H9 (cell line): ENCODE measurements around the gene LPP. TPM values are rescaled to one million over a fixed set of nuclear protein-coding genes. Genes with fewer than 3 reads are reported as not detected.

Experiments
- DNase-seq: peaks from one replicate; pipeline ENCODE4 v3.0.0-alpha.2; 2017
- H2AFZ ChIP-seq: one replicate; pipeline ENCODE4 v1.6.1; 2013; ENCODE audit warnings: mild to moderate bottlenecking, low read length, control low read depth, moderate library complexity
- H2AK5ac ChIP-seq: 2 replicates; pipeline ENCODE4 v1.6.1; 2013; ENCODE audit warnings: low read length, control low read depth, mixed read lengths; ENCODE audit not compliant: insufficient read length
- H2BK120ac ChIP-seq: one replicate; pipeline ENCODE4 v1.6.1; 2013; ENCODE audit warnings: low read depth, mild to moderate bottlenecking, low read length, control low read depth, inconsistent platforms; ENCODE audit not compliant: poor library complexity, severe bottlenecking
- H2BK12ac ChIP-seq: 2 replicates; pipeline ENCODE4 v1.6.1; 2013; ENCODE audit warnings: low read length, control low read depth, mixed read lengths, low read depth; ENCODE audit not compliant: insufficient read length
- H2BK15ac ChIP-seq: 2 replicates; pipeline ENCODE4 v1.6.1; 2013; ENCODE audit warnings: low read depth, low read length, control low read depth
- H2BK20ac ChIP-seq: one replicate; pipeline ENCODE4 v1.6.1; 2013; ENCODE audit warnings: low read depth, mild to moderate bottlenecking, low read length, control low read depth, inconsistent platforms; ENCODE audit not compliant: poor library complexity, severe bottlenecking
- H2BK5ac ChIP-seq: 2 replicates; pipeline ENCODE4 v1.6.1; 2013; ENCODE audit warnings: low read length, control low read depth, mixed read lengths; ENCODE audit not compliant: insufficient read length
- H3K14ac ChIP-seq: 2 replicates; pipeline ENCODE4 v1.6.1; 2013; ENCODE audit warnings: low read length, control low read depth; ENCODE audit not compliant: insufficient read depth
- H3K18ac ChIP-seq: 2 replicates; pipeline ENCODE4 v1.6.1; 2013; ENCODE audit warnings: low read depth, mild to moderate bottlenecking, mixed read lengths, low read length, control low read depth; ENCODE audit not compliant: insufficient read length
- H3K23ac ChIP-seq: 2 replicates; pipeline ENCODE4 v1.6.1; 2013; ENCODE audit warnings: low read length, control low read depth, mixed read lengths, low read depth; ENCODE audit not compliant: insufficient read length
- H3K23me2 ChIP-seq: 2 replicates; pipeline ENCODE4 v1.6.1; 2013; ENCODE audit warnings: low read depth, mild to moderate bottlenecking, mixed read lengths, low read length, control low read depth; ENCODE audit not compliant: insufficient read length, poor library complexity, severe bottlenecking
- H3K27ac ChIP-seq: 2 replicates; pipeline ENCODE4 v1.5.1; 2013; ENCODE audit warnings: low read length, control low read depth, mixed read lengths, low read depth; ENCODE audit not compliant: insufficient read length
- H3K27me3 ChIP-seq: 2 replicates; pipeline ENCODE4 v1.6.1; 2013; ENCODE audit warnings: low read length, control low read depth, inconsistent platforms; ENCODE audit not compliant: insufficient read depth
- H3K4ac ChIP-seq: 2 replicates; pipeline ENCODE4 v1.6.1; 2013; ENCODE audit warnings: low read depth, mild to moderate bottlenecking, control low read depth, inconsistent platforms, low read length, moderate library complexity
- H3K4me1 ChIP-seq: 2 replicates; pipeline ENCODE4 v1.6.1; 2013; ENCODE audit warnings: low read length, control low read depth, inconsistent platforms; ENCODE audit not compliant: insufficient read depth
- H3K4me2 ChIP-seq: 2 replicates; pipeline ENCODE4 v1.6.1; 2013; ENCODE audit warnings: low read length, control low read depth, mixed read lengths; ENCODE audit not compliant: insufficient read length, insufficient read depth
- H3K56ac ChIP-seq: 2 replicates; pipeline ENCODE4 v1.6.1; 2013; ENCODE audit warnings: low read depth, mild to moderate bottlenecking, mixed read lengths, low read length, control low read depth; ENCODE audit not compliant: insufficient read length
- H3K79me1 ChIP-seq: 2 replicates; pipeline ENCODE4 v1.6.1; 2013; ENCODE audit warnings: low read depth, mild to moderate bottlenecking, moderate library complexity, low read length, control low read depth, inconsistent platforms; ENCODE audit not compliant: insufficient read depth, poor library complexity, severe bottlenecking
- H3K79me2 ChIP-seq: 2 replicates; pipeline ENCODE4 v1.6.1; 2013; ENCODE audit warnings: low read length, control low read depth, inconsistent platforms; ENCODE audit not compliant: insufficient read depth
- H3K9ac ChIP-seq: 2 replicates; pipeline ENCODE4 v1.6.1; 2013; ENCODE audit warnings: low read length, control low read depth, mixed read lengths; ENCODE audit not compliant: insufficient read length; ENCODE audit errors: extremely low read depth
- H3K9me3 ChIP-seq: one replicate; pipeline ENCODE4 v1.6.1; 2013; ENCODE audit warnings: low read depth, low read length, inconsistent platforms; ENCODE audit not compliant: control insufficient read depth
- H3T11ph ChIP-seq: one replicate; pipeline ENCODE4 v1.6.1; 2013; ENCODE audit warnings: mild to moderate bottlenecking, low read length, control low read depth, inconsistent platforms
- H4K20me1 ChIP-seq: one replicate; pipeline ENCODE4 v1.6.1; 2013; ENCODE audit not compliant: control insufficient read depth, insufficient read length, insufficient read depth
- H4K5ac ChIP-seq: 2 replicates; pipeline ENCODE4 v1.6.1; 2013; ENCODE audit warnings: low read depth, mild to moderate bottlenecking, mixed read lengths, low read length, control low read depth; ENCODE audit not compliant: insufficient read length
- H4K8ac ChIP-seq: replicated peaks from 2 replicates; pipeline ENCODE4 v1.6.1; 2013; ENCODE audit warnings: low read length, control low read depth, mixed read lengths, low read depth; ENCODE audit not compliant: insufficient read length
- H4K91ac ChIP-seq: 2 replicates; pipeline ENCODE4 v1.6.1; 2013; ENCODE audit warnings: low read depth, mild to moderate bottlenecking, moderate library complexity, mixed read lengths, low read length, control low read depth; ENCODE audit not compliant: insufficient read length
- H3K27ac Mint-ChIP-seq, 3 experiments: 2 replicates in 2 of 3; 3 replicates in 1 of 3; pipeline ENCODE4 v1.8.0; 2020 to 2021; ENCODE audit warnings: mixed read lengths in 3 of 3, mild to moderate bottlenecking in 1 of 3, moderate library complexity in 1 of 3
- H3K27me3 Mint-ChIP-seq: 2 replicates; pipeline ENCODE4 v1.8.0; 2021; ENCODE audit warnings: low read depth, mild to moderate bottlenecking, moderate library complexity, mixed read lengths
- H3K36me3 Mint-ChIP-seq, 3 experiments: 2 replicates in 2 of 3; 3 replicates in 1 of 3; pipeline ENCODE4 v1.8.0; 2020 to 2021; ENCODE audit warnings: low read depth in 3 of 3, mixed read lengths in 3 of 3; ENCODE audit not compliant: insufficient read depth in 1 of 3
- H3K4me1 Mint-ChIP-seq, 2 experiments: 2 replicates each; pipeline ENCODE4 v1.8.0; 2020; ENCODE audit warnings: mixed read lengths in 2 of 2
- H3K4me3 Mint-ChIP-seq, 2 experiments: 2 replicates in 1 of 2; 3 replicates in 1 of 2; pipeline ENCODE4 v1.8.0; 2020 to 2021; ENCODE audit warnings: mild to moderate bottlenecking in 2 of 2, mixed read lengths in 2 of 2, moderate library complexity in 1 of 2
- H3K9me3 Mint-ChIP-seq, 2 experiments: 2 replicates in 1 of 2; 3 replicates in 1 of 2; pipeline ENCODE4 v1.8.0; 2020; ENCODE audit warnings: mild to moderate bottlenecking in 2 of 2, mixed read lengths in 2 of 2, moderate library complexity in 1 of 2
- WGBS: extraction: QIAGEN DNeasy Blood & Tissue Kit; methylation state at CpG from one replicate; pipeline ENCODE4 v1.1.7; 2013; ENCODE audit warnings: missing lambda C conversion rate, low lambda C conversion rate, mixed read lengths; ENCODE audit not compliant: insufficient read length; ENCODE audit errors: extremely low coverage; 5-methylcytosine and 5-hydroxymethylcytosine counted together
- total RNA-seq: library from RNA; stranded (reverse); gene quantifications from 2 replicates; pipeline ENCODE4 v1.2.1, GENCODE V29; 2021
- TF ChIP-seq, protein P1 (sequence below): fragments of 200-600 bp; sonication (generic); conservative IDR thresholded peaks from 3 replicates; pipeline ENCODE4 v1.8.0; 2021; ENCODE audit warnings: antibody characterized with exemption, mild to moderate bottlenecking

The LPP gene
- total RNA-seq, 1 experiment from 2014 or later, result 64.6 TPM

GRCh38 chr3:188196232-188196990 lies 42.5 kb downstream of the LPP start:
- H3K4ac ChIP-seq, result no peak overlapping the region
- H2BK12ac ChIP-seq, result no peak overlapping the region
- H3K79me1 ChIP-seq, result no peaks in the 10 kb centered on the region
- H3K14ac ChIP-seq, result no peak overlapping the region
- peaks cover 18 to 24% of the 10 kb centered on the region in 2 experiments for H3K4me1 Mint-ChIP-seq
- no peak overlapping the region for H3K23ac ChIP-seq
- H4K20me1 ChIP-seq, result no peaks in the 10 kb centered on the region
- no peak overlapping the region for H2AFZ ChIP-seq
- TF ChIP-seq, protein P1, sequence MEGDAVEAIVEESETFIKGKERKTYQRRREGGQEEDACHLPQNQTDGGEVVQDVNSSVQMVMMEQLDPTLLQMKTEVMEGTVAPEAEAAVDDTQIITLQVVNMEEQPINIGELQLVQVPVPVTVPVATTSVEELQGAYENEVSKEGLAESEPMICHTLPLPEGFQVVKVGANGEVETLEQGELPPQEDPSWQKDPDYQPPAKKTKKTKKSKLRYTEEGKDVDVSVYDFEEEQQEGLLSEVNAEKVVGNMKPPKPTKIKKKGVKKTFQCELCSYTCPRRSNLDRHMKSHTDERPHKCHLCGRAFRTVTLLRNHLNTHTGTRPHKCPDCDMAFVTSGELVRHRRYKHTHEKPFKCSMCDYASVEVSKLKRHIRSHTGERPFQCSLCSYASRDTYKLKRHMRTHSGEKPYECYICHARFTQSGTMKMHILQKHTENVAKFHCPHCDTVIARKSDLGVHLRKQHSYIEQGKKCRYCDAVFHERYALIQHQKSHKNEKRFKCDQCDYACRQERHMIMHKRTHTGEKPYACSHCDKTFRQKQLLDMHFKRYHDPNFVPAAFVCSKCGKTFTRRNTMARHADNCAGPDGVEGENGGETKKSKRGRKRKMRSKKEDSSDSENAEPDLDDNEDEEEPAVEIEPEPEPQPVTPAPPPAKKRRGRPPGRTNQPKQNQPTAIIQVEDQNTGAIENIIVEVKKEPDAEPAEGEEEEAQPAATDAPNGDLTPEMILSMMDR, result no peak
- H3K79me2 ChIP-seq, result peaks cover 1% of the 10 kb centered on the region; the same call in 1 of the 2 replicates
- H3K27ac ChIP-seq, result no peak overlapping the region
- H3K9me3 Mint-ChIP-seq, result no peaks in the 10 kb centered on the region; a peak in 1 of 5 replicates
- no peaks in the 10 kb centered on the region for H3K23me2 ChIP-seq
- H2BK20ac ChIP-seq, result no peak overlapping the region
- no peak overlapping the region for H2BK15ac ChIP-seq
- H3K36me3 Mint-ChIP-seq, result peaks cover 0 to 8% (median 0%) of the 10 kb centered on the region in 3 experiments; a peak in 3 of 7 replicates
- H3K4me1 ChIP-seq, result peaks cover 9% of the 10 kb centered on the region; the same call in 1 of the 2 replicates
- no peak overlapping the region for H3K9ac ChIP-seq
- no peak overlapping the region for H2AK5ac ChIP-seq
- no peak overlapping the region for H3K18ac ChIP-seq
- no peak overlapping the region for H3K4me3 Mint-ChIP-seq
- H3K27ac Mint-ChIP-seq, result peak overlapping the region in 1 of 3 experiments; percentile 53; a peak in 3 of 7 replicates
- no peaks in the 10 kb centered on the region for H3K27me3 ChIP-seq
- H2BK120ac ChIP-seq, result no peak overlapping the region
- no CpG with 5 or more reads among the region's 6 CpGs for WGBS
- H4K5ac ChIP-seq, result no peak overlapping the region
- H4K8ac ChIP-seq, result no peak overlapping the region
- no peak overlapping the region for H3K56ac ChIP-seq
- no peaks in the 10 kb centered on the region for H3K27me3 Mint-ChIP-seq
- no peak overlapping the region for H3K4me2 ChIP-seq
- no peaks in the 10 kb centered on the region for H3K9me3 ChIP-seq
- no peak overlapping the region for H4K91ac ChIP-seq
- no peak overlapping the region for H2BK5ac ChIP-seq
- no peak overlapping the region for H3T11ph ChIP-seq
- DNase-seq, result no peak
